ENCODE measurements around the gene MMP24.
"Not testable (repeated sequence)": the region's sequence is repeated elsewhere in the genome, so short reads cannot be mapped to it uniquely, and the experiment has no call there.

Gene MMP24

GRCh38 chr20:35314816-35315631 lies 88.5 kb downstream of the MMP24 start:
- no peak for DNase-seq

GRCh38 chr20:35315632-35316020 lies 89.1 kb downstream of the MMP24 start:
- not testable (repeated sequence) for DNase-seq

DNA sequence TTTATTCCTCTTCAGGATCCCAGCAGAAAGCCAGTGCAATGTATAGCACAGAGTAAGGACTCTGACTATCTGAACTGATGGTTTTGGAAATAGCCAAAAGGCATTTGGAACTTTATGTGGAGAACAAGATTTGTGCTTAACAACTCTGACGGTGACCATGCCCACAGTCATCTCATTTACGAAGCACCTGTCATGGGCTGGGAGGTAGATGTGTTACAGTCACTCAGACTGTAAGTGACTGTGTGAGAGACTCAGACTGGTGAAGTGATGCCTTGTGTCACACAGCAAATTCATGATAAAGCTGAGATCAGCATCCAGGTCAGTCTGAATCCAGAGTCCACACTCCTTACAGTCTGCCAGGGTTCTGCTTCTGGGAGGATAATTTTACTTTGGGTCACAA lies 89.6 kb downstream of the MMP24 start:
- no peak for DNase-seq

DNA sequence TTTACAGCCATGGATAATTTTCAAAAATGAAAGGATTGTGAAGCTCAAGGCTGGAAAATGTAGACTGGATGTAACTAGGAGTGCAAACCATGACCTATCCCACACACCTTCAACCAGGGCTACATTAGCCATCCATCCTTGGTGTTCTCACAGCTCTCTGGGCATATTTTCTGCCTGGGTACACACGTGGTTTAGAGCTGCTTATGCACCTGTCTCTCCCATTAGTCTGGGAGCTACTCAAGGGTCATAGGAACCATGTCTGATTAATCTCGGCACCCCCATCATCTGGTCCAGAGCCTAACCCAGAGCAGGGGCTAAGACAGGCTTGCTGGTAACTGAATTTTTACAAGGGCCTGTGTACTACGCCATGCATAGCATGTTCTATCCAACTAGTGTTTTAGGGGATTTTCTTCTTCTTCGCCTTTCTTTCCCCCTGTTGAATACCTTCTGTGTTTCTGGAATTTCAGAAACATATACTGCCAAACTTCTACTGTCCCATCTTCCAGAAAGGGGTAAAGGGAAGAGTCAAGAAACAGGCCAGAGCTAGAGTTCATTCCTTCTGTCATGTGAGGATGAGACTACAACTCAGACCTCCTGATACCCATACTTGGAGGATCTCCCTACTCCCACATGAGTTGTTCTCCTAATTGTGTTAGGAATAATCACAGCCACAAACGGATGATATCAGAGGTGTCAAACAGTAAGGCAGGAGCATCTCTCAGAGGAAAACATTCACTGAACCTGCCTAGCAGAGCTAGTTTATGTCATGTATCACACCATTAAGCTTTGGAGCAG lies 91.1 kb downstream of the MMP24 start:
- DNase-seq: no peak

DNA sequence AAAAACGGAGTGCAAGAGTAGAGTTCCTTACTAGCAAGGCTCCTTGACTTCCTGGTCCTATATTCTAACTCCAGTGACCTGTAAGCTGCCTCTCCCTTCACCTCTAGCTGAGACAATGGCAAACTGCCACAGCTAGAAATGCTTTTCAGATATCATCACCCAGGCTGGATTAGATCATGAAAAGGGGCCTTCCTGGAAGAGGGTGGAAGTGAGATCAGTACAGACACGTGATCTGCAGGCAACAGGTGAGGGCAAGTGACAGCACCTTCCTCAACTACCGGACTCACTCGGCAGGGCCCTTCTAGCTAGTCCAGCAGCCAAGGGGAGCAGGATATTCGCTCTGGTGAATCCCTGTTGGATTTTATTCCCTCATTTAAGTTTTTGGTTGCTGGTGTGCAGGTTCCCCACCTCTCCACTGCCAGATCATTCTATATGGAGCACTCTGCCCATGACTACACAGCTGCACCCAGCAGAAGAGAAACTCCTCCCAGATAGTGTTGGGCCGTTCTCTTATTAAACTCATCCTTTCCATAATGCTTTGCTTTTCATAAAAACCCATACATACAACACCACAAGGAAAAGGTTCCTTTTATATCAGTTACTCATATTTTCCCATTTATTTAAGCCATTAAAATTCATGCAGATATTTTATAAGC lies 92.1 kb downstream of the MMP24 start:
- no peak for DNase-seq

GRCh38 chr20:35319192-35319870 lies 92.8 kb downstream of the MMP24 start:
- DNase-seq: no peak

GRCh38 chr20:35319871-35320197 lies 93.3 kb downstream of the MMP24 start:
- no peak for DNase-seq

- DNase-seq: no peak
These were observed 94.1 kb downstream of the MMP24 start for GRCh38 chr20:35320396-35321126.

GRCh38 chr20:35325401-35325800 lies 98.9 kb downstream of the MMP24 start:
- DNase-seq: no peak

DNA sequence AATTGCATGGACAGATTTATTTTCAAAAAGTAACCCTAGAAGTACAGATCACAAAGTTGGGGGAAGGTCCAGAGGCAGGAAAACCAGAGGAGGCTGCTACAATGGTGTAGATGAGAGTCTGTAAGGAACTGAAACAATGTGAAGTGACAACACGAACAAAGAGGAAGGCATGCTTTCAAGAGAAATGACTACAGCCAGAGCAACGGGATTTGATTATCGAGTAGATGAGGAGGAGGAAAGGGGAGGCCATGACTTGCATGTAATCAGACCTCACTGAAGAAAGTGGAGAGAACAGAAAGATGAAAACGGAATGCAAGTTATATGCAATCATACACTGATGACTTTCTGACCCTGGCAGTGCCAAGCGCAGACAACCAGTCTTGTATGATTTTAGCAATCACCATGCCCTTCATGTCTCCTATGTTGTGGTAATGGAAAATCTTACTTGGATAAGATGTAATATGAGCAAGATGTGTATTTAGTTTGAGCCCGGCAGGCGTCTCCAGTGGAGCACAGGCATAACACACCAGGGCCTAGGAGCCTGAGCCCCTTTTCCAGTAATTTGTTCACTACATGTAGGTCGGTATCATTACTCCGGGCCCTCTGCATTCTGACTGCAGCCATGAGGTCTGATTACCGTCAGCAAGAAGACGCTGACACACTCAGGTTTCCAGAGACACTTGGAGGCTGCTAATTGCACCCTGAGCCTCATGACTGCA lies 99.7 kb downstream of the MMP24 start:
- no peak for DNase-seq

All from activated effector memory CD4-positive, alpha-beta T cell treated with Interleukin-2 at 50 U/mL for 16 hours (primary cell).